Stimulated activated CD4-positive, alpha-beta T cell treated with anti-CD3 and anti-CD28 coated beads, Interleukin-1b, Interleukin-23, amount 100 ng/mL, for 4 hours (primary cell): Measurements from ENCODE around the gene HOXC10.

Source experiments
- DNase-seq, 2 donors: peaks; one replicate each; pipeline ENCODE4 v3.0.0-alpha.2; 2020; ENCODE audit warnings: low read depth in 2 of 2

Gene HOXC10

GRCh38 chr12:54029529-54030441, 44.8 kb downstream of the HOXC10 start:
- DNase-seq: no peak

DNA sequence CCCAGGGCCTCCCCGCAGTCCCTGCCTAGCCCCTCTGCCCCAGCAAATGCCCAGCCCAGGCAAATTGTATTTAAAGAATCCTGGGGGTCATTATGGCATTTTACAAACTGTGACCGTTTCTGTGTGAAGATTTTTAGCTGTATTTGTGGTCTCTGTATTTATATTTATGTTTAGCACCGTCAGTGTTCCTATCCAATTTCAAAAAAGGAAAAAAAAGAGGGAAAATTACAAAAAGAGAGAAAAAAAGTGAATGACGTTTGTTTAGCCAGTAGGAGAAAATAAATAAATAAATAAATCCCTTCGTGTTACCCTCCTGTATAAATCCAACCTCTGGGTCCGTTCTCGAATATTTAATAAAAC, 45.5 kb downstream of the HOXC10 start:
- no peak for DNase-seq

DNA sequence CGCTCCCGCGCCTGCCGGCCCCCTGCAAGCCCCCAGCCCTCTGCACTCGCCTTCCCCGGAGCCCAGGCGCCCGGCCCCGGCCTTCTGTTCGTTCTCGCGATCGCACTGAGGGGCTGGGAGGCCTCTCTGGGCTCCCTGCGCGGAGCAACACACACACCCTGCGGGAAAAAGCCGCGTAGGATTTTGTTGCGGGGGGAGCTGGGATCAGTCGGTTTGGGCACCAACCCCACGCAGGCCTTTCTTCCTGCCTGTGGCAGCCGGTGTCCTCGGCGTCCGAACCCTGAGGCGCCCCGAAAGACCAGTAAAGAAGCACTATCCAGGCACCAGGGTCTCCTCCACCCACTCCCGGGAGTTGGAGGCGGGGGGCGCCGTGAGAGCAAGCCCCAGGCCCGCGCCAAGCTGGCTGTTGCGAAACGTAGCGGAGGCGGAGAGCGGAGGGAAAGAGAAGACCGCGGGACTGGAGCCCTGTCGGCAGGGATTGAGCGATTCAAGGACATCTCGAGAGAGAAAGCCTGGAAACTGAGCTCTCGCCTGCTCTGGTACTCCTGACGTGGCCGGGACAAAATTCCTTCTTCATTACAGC, 46.0 kb downstream of the HOXC10 start:
- DNase-seq: no peak

DNA sequence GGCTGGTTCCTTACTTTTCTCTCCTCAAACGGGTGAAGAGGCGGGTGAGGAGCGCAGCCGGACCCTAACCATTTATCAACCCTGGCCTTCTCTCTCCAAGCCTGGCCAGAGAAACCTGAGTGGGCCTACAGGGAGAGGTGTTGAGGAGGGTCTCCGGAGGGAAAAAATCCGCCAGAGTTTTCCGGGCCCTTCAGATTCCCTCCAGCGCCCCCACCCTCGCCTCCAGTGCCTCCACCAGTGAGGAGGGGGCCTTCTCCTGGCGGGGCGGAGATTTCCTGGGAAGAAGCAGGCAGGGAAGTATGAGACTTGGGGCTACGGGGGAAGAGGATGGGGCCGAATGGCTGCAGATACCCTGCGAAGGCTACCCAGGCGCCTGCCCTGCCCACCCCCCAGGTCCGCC, 46.5 kb downstream of the HOXC10 start:
- no peak for DNase-seq

DNA sequence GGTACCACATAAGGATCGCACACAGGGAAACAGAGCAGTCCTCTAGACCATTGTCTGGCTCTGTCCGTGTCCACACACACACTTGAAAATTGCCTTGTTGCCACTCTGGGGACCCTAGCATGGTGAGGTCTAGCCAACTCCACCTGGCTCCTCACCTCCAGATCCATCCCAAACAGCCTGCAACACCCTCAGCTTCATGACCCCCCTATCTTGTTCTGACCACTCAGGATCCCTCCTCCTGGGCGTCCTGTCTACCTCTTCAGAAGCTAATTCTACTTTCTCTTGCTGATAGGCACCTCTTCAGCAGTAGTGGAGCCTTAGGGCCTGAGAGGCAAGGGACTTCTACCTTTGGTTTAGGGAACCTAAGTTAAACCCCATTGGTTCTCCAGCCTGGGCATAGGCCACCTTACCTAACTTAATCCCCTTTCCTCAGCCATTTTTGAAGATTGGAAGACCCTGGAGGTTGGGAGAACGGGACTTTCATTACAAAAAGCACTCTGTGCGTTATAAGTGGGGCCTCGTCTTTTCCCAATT, 47.2 kb downstream of the HOXC10 start:
- no peak for DNase-seq

DNA sequence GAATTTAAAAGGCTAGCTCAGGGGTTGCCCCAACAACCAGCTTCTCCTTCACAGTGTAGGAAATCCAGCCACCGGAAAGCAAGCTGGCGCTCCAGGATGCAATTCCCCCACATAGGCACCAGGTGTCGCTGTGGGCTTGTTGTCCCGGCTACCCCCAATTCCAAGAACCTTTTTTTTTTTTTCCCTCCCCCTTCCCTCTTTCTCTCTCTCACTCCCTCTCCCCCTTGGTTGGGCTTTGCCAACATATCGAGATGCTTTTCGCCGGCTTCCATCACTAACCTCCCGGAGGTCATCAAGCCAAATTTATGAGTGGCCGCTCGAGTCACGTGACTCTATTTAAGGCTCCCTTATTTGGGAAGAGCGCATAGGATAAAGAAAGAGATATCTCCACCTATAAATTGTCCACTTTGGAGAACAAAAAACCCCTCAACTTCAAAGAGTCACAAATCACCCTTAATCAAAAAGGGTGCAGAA, 47.7 kb downstream of the HOXC10 start, which contains the start of gene HOXC5:
TSS of gene HOXC5 (plus strand) at position 424 of the 474 bp plus-strand sequence. CDS start 73 bp downstream, outside the sequence.
- DNase-seq: peak; percentile 51 to 52

DNA sequence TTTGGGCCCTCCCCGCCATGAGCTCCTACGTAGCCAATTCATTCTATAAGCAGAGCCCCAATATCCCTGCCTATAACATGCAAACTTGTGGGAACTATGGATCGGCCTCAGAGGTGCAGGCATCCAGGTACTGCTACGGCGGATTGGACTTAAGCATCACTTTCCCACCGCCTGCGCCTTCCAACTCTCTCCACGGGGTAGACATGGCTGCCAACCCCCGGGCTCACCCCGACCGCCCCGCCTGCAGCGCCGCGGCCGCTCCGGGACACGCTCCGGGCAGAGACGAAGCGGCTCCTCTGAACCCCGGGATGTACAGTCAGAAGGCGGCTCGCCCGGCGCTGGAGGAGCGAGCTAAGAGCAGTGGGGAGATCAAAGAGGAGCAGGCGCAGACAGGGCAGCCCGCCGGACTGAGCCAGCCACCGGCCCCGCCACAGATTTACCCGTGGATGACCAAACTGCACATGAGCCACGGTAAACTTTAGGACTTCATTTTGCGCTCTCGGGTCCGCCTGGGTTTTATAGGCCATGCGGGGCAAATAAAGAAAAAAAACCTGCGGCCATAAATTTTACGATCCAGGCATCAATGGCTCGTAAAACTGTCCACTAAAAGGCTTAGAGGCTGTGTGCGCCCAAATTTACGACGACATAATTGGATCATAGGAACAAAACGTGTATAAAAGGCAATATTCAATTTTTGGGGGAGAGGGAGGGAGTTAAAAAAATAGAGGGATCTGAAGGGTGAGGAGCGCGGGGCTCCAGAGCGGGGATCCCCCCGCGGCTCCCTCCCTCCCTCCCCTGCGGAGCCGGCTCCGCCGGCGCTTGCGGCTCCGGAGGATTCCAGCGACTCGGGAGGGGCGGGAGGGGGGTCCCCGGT, 48.4 kb downstream of the HOXC10 start:
- DNase-seq: no peak

DNA sequence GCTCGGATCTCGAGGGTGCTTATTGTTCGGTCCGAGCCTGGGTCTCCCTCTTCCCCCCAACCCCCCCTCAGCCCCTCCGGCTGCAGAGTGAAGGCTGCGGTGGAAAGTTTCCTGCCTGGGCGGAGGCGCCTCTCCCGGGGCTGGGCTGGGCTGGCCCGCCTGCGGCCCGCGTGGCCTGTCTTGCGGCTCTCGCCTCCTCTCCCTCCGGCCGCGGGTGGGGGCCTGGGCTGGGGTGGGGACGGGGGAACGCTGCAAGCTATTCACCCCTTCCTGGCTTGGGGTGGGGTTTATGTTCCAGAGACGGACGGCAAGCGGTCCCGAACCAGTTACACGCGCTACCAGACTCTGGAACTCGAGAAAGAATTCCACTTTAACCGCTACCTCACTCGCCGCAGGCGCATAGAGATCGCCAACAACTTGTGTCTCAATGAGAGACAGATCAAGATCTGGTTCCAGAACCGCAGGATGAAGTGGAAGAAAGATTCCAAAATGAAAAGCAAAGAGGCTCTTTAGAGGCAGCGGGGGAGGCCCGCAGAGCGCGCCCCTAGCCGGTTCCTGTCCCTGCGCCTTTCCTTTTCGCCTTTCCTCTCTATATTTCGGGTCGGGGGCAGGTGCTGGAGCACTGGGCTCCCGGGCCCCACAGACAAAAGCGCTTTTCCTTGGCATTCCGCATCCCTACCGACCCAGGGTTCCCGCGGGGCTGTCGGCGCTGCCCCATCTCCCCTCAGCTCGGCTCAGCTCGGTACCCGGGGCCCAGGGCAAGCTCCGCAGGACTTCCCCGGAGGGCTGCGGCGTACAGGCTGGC, 49.2 kb downstream of the HOXC10 start:
- DNase-seq: no peak

- DNase-seq: no peak
Observed at GRCh38 chr12:54034785-54035310, 49.9 kb downstream of the HOXC10 start.

DNA sequence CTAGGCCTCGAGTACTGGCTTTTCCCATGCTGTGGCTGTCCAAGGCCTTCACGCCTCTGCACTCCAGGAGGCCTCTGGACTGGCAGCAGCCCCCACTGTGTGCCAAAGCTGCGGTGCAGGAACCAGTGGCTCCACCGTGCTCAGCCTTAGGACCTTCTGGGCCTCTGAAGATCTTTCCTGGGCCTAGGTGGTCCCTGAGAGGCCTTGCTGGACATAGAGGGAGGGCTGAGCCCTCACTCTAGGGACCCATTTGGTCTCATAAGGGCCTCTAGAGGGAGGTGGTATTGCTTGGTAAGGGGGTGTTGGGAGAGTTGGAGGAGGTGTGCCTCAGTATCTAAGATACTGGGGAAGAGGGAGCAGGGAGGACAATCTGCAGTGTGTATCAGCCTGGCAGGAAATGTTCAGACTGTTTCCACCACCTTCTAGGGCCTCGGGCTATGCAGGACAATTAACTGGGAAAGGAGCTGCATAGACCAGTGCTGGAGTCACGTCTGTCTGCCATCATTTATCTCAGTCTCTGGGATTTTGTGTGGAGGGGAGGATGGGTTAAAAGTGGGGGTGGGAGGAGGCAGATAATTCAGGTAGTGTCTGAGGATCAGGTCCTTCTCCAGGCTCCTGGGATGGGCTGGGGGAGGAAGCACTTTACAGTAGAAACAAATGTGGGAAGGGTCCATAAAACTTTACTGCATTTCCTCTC, 50.8 kb downstream of the HOXC10 start:
- no peak for DNase-seq

DNA sequence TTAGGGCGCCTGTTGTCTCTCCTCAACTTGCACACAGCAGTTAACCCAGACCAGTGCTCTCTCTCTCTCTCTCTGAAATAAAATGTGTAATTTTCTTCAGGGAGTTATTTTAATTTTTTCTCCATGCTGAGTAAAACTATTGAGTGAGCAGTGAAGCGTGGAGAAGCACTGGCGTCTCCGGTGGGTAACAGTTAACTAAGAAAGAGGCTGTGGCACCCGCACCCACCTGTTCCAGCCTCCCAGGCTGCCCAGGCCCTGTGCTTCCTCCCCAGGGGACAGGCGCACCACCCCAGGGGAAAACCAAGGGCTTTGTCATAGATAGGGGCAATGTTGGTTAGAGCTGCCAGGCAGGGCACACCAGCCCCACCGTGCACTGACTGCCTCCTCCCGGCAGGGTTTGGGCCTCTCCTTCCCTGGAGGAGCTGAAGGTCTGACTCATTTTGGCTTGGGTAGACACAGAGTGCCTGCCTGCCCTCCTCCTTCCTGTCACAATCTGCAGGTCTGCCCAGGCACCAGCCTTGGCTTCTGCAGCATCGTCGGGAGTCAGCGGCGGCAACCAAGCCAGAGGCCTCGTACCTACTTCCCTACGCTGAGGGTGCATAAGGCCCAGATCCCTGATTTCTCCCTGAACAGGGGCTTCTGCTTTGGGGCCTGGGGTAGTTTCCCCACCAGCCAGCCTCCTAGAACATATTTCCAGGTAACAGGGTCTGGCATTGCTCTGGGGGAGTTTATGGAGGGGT, 51.8 kb downstream of the HOXC10 start:
- DNase-seq: no peak

- no peak for DNase-seq
Observed at GRCh38 chr12:54037360-54038283, 52.7 kb downstream of the HOXC10 start.

DNA sequence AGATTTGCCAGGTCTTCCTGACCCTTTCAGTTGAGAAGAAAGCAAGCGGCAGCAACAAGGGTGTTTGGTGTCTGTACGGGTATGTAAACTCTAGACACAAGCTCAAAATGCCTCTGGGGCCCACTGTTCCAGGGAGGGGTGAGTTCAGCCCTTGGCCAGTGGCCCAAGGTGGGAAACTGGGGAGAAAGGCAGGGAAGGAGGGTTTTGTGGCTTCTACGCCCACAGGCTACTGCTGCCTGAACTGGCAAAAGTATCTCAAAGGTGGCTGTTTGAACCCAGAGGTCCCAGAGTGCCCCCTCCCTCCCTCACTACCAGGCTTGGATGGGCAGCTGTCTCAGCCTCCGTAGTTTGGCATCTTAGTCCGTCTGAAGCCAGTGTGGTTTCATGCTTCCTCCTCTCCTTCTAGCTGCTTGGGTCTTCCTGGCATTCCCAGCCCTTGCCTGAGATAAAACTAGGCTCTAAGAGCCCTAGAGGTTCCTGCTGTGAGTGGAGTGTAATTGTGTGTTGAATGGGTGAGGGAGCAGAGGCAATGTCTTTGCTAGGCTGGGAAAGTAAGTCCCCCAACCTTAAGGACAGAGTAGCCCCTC, 53.4 kb downstream of the HOXC10 start:
- DNase-seq: no peak

DNA sequence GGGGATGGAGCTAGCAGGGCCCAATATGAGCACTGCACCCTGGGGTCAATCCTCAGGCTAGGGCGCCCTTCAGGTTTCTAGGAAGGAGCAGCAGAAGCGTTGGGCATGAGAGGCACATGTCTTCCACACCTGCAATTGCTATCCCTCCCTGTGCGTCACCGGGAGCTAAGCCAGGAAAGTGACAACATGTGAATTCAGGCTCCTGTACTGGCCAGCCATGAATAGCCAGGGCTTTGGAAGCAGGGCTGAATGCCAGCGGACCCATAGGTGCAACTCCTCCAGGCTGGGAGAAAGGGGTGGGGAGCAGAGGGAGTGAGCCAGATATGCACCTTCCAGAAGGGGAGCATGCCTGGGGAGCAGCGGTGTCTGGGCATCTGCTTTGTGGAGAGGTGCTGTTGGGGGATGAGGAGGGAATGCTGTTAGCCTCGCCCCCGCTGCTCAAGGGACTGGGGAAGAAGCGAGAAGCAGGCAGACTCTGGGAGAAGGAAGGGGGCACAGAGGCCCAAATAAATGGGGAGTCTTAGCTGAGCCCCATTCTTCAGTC, 54.0 kb downstream of the HOXC10 start:
- no peak for DNase-seq

DNA sequence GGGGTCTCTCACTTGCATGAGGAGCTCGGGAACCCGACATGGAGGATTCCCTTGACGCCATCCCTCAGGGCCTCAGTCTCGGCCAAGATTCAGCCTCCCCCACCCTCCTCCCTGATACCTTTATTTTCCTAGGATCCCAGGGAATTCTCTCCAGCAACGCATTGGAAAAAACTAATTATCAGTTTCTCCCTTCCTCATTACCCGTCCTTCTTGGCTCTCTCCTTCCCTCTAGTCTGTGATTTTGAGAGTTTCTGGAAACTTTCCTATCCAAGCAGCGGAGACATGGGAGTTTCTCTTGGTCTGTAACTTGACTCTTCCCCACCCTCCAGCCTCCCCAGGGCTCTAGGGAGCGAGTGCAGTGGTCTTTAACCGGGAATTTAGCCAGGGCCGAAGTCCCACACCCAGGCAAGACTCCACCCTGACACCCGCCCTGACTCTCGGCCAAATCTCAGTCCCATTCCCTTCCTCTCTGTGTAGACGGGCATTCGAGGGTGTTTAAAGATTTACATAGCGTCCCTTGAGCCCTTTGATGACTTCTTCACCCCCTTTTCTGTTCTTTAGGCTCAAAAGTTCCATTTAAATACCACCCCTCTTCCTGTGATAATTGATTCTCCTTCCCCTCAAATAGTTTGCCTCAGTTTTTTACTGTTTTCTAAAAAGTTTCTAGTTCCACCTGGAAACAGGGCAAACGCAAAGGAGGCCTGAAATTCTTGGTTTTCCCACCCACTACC, 54.6 kb downstream of the HOXC10 start:
- no peak for DNase-seq
